Epithelial cell of proximal tubule (primary cell): Measurements from ENCODE around the gene MRPS31. TPM values are rescaled to one million over a fixed set of nuclear protein-coding genes. Genes with fewer than 3 reads are reported as not detected.
"Not testable (repeated sequence)": the region's sequence is repeated elsewhere in the genome, so short reads cannot be mapped to it uniquely, and the experiment has no call there.

ENCODE experiments used
- DNase-seq: peaks from one replicate; pipeline ENCODE4 v3.0.0-alpha.2; 2011; ENCODE audit warnings: low read depth
- H3K4me3 ChIP-seq: 2 replicates; pipeline ENCODE4 v1.5.1; 2011; ENCODE audit warnings: low read depth, mild to moderate bottlenecking, low read length
- total RNA-seq: library from RNA; depleted of rRNA; stranded (reverse); fragments of >200 nt; gene quantifications from 2 replicates; pipeline ENCODE4 v1.2.3, GENCODE V29; 2015
- TF ChIP-seq, protein P1 (sequence below): conservative IDR thresholded peaks from 2 replicates; pipeline ENCODE4 v1.5.1; 2012; ENCODE audit warnings: low read depth, mild to moderate bottlenecking, low read length

The MRPS31 gene
- total RNA-seq, 1 donor from 2014 or later: 22.9 TPM

DNA sequence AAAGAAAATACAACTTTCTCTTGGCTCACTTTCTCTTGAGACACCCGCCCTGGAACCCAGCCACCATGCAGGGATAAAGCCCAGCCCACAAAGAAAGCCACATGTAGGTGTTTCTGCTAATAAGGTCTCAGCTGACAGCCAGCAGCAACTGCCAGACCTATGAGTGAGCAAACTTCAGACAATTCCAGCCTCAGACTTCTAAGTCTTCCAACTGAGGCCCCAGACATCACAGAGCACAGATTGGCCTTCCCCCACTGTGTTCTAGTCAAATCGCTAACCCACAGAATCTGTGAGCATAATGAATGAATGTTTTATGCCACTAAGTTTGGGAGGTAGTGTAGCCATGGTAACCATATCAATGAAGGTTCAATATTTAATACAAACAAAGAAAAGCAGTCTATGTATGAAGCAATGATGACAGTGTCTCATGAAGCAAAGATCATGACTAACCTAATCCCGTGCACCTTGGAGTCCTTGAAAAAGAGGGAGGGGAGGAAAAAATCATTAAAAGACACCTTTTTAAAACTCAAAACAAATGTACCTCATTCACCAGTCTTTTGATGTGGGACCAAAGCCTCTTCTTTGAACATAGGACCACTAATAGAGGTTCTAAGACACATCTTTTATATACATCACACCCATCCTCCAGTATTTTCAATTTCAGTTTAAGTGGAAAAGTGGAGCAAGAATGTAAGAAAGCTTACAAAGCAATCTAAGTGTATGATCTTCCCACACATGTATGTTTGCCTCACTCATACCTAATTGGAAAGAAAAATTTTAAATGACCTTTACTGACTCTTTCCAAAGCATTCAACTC is 6.2 kb downstream of the MRPS31 start:
- no peak overlapping the region for H3K4me3 ChIP-seq
- TF ChIP-seq, protein P1, sequence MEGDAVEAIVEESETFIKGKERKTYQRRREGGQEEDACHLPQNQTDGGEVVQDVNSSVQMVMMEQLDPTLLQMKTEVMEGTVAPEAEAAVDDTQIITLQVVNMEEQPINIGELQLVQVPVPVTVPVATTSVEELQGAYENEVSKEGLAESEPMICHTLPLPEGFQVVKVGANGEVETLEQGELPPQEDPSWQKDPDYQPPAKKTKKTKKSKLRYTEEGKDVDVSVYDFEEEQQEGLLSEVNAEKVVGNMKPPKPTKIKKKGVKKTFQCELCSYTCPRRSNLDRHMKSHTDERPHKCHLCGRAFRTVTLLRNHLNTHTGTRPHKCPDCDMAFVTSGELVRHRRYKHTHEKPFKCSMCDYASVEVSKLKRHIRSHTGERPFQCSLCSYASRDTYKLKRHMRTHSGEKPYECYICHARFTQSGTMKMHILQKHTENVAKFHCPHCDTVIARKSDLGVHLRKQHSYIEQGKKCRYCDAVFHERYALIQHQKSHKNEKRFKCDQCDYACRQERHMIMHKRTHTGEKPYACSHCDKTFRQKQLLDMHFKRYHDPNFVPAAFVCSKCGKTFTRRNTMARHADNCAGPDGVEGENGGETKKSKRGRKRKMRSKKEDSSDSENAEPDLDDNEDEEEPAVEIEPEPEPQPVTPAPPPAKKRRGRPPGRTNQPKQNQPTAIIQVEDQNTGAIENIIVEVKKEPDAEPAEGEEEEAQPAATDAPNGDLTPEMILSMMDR: no peak
- no peak for DNase-seq

DNA sequence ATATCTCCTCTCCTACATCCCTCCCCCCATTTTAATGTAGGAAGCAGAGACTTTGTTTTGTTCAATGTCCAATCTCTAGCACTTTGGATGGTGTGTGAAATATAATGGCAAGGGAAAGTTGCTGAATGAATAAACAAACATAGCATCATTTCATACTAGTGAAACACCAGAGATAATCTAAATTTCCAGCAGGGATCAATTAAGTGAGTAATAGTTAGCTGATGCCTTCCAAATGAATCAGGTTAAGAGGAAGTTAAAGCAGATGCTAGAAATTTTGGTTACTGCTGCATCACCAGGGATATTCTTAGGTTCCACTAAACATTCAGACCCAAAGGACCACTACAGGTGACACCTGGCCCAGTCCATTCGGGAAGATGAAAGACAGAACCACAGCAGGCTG is 8.1 kb downstream of the MRPS31 start:
- TF ChIP-seq, protein P1: no peak
- DNase-seq: no peak
- no peak overlapping the region for H3K4me3 ChIP-seq

DNA sequence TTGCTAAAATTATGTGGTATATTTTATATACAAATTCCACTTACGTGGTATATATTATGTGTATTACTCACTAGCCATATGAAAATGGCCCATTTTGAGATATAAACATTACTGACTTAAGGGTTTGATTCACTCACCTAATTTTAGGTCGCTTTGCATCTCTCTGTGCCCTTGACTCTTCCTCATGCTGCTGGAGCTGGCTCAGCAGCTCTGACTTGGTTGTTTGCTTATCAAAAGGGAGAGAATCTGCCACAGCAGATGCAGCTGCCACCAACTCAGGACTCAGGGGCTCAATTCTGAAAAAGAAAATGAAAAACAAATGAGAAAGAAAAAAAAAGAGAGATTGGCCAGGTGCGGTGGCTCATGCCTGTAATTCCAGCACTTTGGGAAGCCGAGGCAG is 12.2 kb downstream of the MRPS31 start:
- TF ChIP-seq, protein P1: no peak
- no peak for DNase-seq
- H3K4me3 ChIP-seq: no peak overlapping the region

DNA sequence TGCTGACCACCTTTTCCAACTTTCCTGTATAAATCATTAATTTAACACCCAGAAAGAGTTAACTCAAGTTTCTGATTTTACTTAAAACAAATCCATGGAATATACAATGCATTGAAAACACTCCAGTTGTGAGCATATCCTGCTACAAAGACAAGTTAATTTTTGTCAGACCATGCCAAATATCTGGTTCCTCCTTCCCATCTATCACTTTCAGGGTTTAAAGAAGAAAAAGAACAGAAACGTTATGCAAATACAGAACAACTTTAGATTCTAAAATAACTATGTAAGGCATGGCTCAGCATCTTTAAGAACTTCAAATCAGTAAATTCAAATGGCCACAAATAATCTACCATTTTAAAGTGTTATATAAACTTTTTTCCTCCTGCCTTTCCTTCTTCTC is 14.9 kb downstream of the MRPS31 start:
- DNase-seq: no peak
- H3K4me3 ChIP-seq: no peak overlapping the region
- TF ChIP-seq, protein P1: no peak

DNA sequence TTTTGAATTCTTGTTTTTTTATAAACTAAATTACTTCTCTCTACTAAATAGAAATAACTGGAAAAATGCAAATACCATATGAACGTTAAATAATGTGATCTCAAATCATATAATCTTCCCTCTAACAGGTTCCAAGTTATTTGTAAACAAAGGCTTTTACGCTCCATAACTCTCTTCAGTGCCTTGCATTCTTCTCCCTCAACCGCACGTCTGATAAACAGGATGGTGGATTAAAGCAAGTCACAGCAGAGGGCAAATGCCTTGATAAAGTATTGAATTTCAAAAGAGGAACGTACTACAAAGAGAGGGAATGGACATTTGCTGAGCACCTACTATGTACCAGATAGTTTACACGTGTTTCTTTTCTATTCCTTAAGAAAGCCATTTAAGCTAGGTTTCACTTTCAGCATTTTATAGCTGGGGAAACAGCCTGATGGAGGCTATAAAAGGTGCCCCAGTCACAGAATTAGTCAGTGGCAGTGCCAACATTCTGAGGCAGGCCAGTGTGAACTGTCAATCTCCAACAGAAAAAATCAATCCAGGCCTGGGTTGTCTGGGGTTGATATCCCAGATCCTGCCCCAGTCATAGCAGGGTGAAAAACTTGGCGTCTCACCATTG is 15.8 kb downstream of the MRPS31 start:
- H3K4me3 ChIP-seq: peak overlapping the region; percentile 22
- TF ChIP-seq, protein P1: no peak
- no peak for DNase-seq

DNA sequence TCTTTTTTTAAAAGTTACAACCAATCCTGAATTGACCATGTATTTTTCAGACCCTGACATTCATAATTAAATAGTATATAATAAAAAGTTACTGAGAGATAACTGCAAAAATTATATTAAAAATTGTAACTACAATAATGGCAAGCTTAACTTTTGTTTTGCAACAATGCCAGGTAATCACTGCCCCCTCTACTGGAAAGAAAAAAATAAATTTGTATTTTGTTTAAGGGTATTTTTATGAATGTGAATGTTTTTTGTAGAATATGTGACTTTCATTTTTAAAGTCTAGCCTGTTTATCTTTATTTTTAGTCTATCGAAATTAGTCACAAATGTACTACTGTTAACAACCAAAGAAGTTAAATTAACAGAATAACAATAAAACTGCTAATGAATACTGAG is 21.7 kb downstream of the MRPS31 start:
- DNase-seq: no peak
- H3K4me3 ChIP-seq: no peak overlapping the region

DNA sequence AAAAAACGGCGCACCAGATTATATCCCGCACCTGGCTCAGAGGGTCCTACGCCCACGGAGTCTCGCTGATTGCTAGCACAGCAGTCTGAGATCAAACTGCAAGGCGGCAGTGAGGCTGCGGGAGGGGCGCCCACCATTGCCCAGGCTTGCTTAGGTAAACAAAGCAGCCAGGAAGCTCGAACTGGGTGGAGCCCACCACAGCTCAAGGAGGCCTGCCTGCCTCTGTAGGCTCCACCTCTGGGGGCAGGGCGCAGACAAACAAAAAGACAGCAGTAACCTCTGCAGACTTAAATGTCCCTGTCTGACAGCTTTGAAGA is 35.8 kb downstream of the MRPS31 start:
- H3K4me3 ChIP-seq, DNase-seq: not testable (repeated sequence)

More for the DNA sequence above, 21.7 kb downstream of the MRPS31 start:
- TF ChIP-seq, protein P1: peak; percentile 23

DNA sequence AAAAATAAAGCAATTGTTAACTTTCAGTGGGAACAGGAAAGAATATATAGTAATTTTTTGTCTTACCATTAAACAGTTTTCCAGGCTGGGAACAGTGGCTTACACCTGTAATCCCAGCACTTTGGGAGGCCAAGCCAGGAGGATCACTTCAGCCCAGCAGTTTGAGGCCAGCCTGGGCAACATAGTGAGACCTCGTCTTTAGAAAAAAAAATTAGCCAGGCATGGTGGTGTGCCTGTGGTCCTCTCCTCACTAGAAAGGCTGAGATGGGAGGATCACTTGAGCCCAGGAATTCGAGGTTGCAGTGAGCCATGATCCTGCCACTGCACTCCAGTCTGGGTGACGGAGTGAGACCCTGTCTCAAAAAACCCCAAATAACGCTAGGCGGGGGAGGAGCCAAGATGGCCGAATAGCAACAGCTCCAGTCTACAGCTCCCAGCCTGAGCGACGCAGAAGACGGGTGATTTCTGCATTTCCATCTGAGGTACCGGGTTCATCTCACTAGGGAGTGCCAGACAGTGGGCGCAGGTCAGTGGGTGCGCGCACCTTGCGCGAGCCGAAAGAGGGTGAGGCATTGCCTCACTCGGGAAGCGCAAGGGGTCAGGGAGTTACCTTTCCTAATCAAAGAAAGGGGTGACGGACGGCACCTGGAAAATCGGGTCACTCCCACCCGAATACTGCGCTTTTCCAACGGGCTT is 36.3 kb downstream of the MRPS31 start:
- not testable (repeated sequence) for DNase-seq

More for the DNA sequence above, 36.3 kb downstream of the MRPS31 start:
- not testable (repeated sequence) for H3K4me3 ChIP-seq
